NB4 (cell line): ENCODE data around the gene RNF169.

Experiments
- CTCF ChIP-seq: IDR thresholded peaks from one replicate; pipeline ENCODE4 v1.5.1; 2012; ENCODE audit warnings: low read depth, low read length
- MYC ChIP-seq: IDR thresholded peaks from 2 replicates; pipeline ENCODE4 v1.6.1; 2011; ENCODE audit warnings: low read depth, low read length
- POLR2A ChIP-seq: IDR thresholded peaks from 2 replicates; pipeline ENCODE4 v1.6.1; 2011; ENCODE audit warnings: mild to moderate bottlenecking; ENCODE audit not compliant: insufficient read length; ENCODE audit errors: extremely low read depth

DNA sequence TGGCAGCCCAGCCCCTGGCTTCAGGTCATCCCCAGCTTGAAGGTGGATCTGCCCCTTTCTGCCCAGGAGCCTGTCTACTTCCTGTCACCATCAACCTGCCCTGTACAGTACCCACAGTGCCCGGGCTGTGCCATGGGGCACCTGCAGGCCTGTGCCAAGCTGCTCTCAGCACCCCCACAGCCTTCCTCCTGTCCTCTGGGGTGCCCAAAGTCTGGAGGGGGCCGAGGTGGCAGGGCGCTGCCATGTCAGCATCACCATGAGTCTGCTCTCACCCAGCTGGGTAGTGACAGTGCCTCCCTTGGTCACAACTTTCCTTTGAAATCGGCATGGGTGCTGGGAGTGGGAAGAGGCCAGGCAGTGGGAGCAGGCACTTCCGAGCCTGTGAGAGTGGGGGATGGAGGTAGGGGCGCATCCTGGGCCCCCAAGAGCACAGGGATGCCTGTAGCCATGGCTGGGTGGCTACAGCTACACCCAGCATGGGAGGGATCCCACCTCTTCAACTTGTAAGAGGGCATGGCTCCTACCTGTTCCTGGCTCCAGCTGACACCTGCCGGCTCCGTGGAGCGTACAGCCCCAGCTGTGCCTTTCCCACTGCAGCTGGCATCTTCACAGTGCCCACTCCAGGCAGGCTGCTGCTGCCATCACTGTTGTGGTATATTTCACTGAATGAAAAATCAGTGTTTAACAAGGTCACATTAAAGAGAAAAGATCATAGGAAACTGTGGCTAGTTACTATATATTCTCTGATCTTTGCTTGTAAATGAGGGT is 42.9 kb downstream of the RNF169 start:
- no peak for TF ChIP-seq CTCF
- TF ChIP-seq MYC: no peak
- TF ChIP-seq POLR2A: no peak
